Sigmoid colon (tissue), 7 donors: ENCODE data around the gene MANBA. TPM values are rescaled to one million over a fixed set of nuclear protein-coding genes. Genes with fewer than 3 reads are reported as not detected.

ENCODE experiments used
- DNase-seq: peaks from one replicate; pipeline ENCODE4 v3.0.0-alpha.2; 2019
- H3K27ac ChIP-seq, 4 donors: fragments of 200-600 bp; sonication (generic); one replicate each; pipeline ENCODE4 v1.5.1; 2016 to 2019; ENCODE audit warnings: mild to moderate bottlenecking in 1 of 4
- H3K27me3 ChIP-seq, 3 donors: fragments of 200-600 bp; sonication (generic); one replicate each; pipeline ENCODE4 v1.5.1; 2019; ENCODE audit warnings: mild to moderate bottlenecking in 1 of 3
- H3K36me3 ChIP-seq, 4 donors: fragments of 200-600 bp; sonication (generic); one replicate each; pipeline ENCODE4 v1.5.1; 2016 to 2019
- H3K4me1 ChIP-seq, 4 donors: fragments of 200-600 bp; sonication (generic); one replicate each; pipeline ENCODE4 v1.5.1; 2017 to 2019
- H3K4me3 ChIP-seq, 4 donors: fragments of 200-600 bp; sonication (generic); one replicate each; pipeline ENCODE4 v1.5.1; 2017 to 2019; ENCODE audit warnings: mild to moderate bottlenecking in 2 of 4, moderate library complexity in 1 of 4
- H3K9me3 ChIP-seq, 4 donors: fragments of 200-600 bp in 3 of 4; sonication (generic) in 3 of 4; one replicate each; pipeline versions ENCODE4 v1.5.1 to v1.6.1; 2013 to 2019
- EP300 ChIP-seq, 4 donors: sonication (generic); formaldehyde crosslinking; IDR thresholded peaks; one replicate each; pipeline ENCODE4 v1.6.1; 2017; ENCODE audit warnings: antibody characterized with exemption in 4 of 4
- POLR2A ChIP-seq, 2 donors: fragments of 450-650 bp; IDR thresholded peaks; one replicate each; pipeline ENCODE4 v1.6.1; 2016; ENCODE audit warnings: antibody characterized with exemption in 2 of 2, mild to moderate bottlenecking in 2 of 2, moderate library complexity in 2 of 2
- POLR2AphosphoS5 ChIP-seq, 4 donors: sonication (generic); formaldehyde crosslinking; IDR thresholded peaks; one replicate each; pipeline ENCODE4 v1.6.1; 2017; ENCODE audit warnings: antibody characterized with exemption in 4 of 4
- WGBS, 2 donors: extraction: QIAGEN DNeasy Blood & Tissue Kit; methylation state at CpG; one replicate each; pipeline ENCODE4 v1.1.7; 2013; 5-methylcytosine and 5-hydroxymethylcytosine counted together
- intact Hi-C: fragments of 100-400 bp; cut with DNase I; formaldehyde crosslinking; loops from one replicate; pipeline ENCODE4 v1.15.1; 2023
- polyA plus RNA-seq, 3 donors: library from polyadenylated mRNA; stranded (reverse); fragments of 200-250 nt; gene quantifications; one replicate each; pipeline ENCODE4 v1.2.3, GENCODE V29; 2013
- total RNA-seq, 4 donors: library from RNA; depleted of rRNA; stranded (reverse); fragments of >200 nt; gene quantifications; one replicate each; pipeline ENCODE4 v1.1.0, GENCODE V29; 2016
- TF ChIP-seq, protein P1 (sequence below), 4 experiments: fragments of 450-650 bp in 3 of 4; fragments of 200-600 bp in 1 of 4; IDR thresholded peaks; one replicate each; pipeline ENCODE4 v1.5.1; 2016 to 2019; ENCODE audit warnings: antibody characterized with exemption in 4 of 4, mild to moderate bottlenecking in 3 of 4, moderate library complexity in 2 of 4
- donor health status: healthy with polysubstance abuse.
- donor health status: Bipolar disorder and iron deficiency.
- donor health status: healthy.

Gene MANBA
- total and polyA plus RNA-seq, 7 donors, result 8.4 to 47.4 (median 25.3) TPM

DNA sequence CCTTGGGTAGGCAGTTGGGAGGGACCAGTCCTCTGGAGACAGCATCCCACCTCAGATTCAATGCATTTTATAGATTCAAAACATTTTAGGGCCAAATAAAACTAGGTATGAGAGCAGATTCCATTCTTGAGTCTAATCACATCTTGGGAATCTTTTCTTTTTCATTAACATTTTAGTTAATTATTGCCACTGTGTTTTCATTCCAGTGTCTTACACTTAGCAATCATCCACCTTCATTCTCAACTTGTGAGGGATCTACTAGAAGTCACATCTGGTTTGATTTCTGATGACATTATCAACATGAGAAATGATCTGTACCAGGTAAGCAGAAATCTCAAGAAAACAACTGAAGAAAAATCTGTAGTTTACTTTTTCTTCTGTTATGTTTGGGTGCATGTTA is 160.1 kb downstream of the MANBA start:
- intact Hi-C loops, result no loop called here

DNA sequence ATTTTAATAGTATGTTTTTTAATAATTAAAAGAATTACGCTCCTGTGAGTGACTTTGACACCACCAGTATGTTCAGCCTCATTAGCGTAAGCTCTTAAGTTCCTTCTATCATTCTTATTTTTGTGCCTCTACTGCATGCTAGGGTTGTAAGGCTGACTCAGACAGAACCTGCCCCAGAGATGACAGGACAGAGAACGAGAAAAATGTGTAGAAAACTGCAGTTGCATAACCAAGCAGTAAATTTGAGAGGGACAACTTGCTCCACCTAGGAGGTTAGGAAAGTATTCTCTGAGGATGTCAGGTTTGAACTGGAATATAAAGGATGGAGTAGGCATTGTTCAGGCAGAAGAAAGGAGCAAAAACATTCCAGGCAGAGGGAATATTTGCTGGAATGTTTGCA is 160.9 kb downstream of the MANBA start:
- no peak for DNase-seq
- WGBS, 2 donors, result 93 to 94% methylated on average over 3 of the region's 3 CpGs
- Histone ChIP-seq H3K4me3 (no peak overlapping the region), H3K4me1 (peaks cover 0 to 16% (median 7%) of the 10 kb centered on the region in 4 donors), H3K36me3 (peaks cover 0 to 99% (median 28%) of the 10 kb centered on the region in 4 donors), H3K27me3 (no peaks in the 10 kb centered on the region), H3K27ac (no peak overlapping the region), H3K9me3 (no peaks in the 10 kb centered on the region)
- TF ChIP-seq POLR2AphosphoS5 (IDR thresholded peaks at IDR 0.05) (no peak), POLR2A (IDR thresholded peaks at IDR 0.05) (no peak), EP300 (IDR thresholded peaks at IDR 0.05) (no peak)
- TF ChIP-seq, protein P1, sequence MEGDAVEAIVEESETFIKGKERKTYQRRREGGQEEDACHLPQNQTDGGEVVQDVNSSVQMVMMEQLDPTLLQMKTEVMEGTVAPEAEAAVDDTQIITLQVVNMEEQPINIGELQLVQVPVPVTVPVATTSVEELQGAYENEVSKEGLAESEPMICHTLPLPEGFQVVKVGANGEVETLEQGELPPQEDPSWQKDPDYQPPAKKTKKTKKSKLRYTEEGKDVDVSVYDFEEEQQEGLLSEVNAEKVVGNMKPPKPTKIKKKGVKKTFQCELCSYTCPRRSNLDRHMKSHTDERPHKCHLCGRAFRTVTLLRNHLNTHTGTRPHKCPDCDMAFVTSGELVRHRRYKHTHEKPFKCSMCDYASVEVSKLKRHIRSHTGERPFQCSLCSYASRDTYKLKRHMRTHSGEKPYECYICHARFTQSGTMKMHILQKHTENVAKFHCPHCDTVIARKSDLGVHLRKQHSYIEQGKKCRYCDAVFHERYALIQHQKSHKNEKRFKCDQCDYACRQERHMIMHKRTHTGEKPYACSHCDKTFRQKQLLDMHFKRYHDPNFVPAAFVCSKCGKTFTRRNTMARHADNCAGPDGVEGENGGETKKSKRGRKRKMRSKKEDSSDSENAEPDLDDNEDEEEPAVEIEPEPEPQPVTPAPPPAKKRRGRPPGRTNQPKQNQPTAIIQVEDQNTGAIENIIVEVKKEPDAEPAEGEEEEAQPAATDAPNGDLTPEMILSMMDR (IDR thresholded peaks at IDR 0.05), result no peak
- intact Hi-C loops, result loop anchor here (10.0 kb wide), 1 partner anchor 165 kb away; no protein-coding TSS in a partner anchor

More for the DNA sequence above, 160.1 kb downstream of the MANBA start:
- no peak for DNase-seq
- H3K4me3 ChIP-seq, result no peak overlapping the region
- peaks cover 0 to 16% (median 7%) of the 10 kb centered on the region in 4 donors for H3K4me1 ChIP-seq
- no peak overlapping the region for H3K27ac ChIP-seq
- no peaks in the 10 kb centered on the region for H3K27me3 ChIP-seq
- TF ChIP-seq POLR2AphosphoS5 (IDR thresholded peaks at IDR 0.05) (no peak), EP300 (IDR thresholded peaks at IDR 0.05) (no peak), POLR2A (IDR thresholded peaks at IDR 0.05) (no peak)
- TF ChIP-seq, protein P1 (IDR thresholded peaks at IDR 0.05), result no peak
- peaks cover 0 to 91% (median 24%) of the 10 kb centered on the region in 4 donors for H3K36me3 ChIP-seq
- no peaks in the 10 kb centered on the region for H3K9me3 ChIP-seq

GRCh38 chr4:102599455-102599854 is 161.3 kb downstream of the MANBA start:
- Histone ChIP-seq H3K9me3 (no peaks in the 10 kb centered on the region), H3K4me1 (peaks cover 0 to 16% (median 7%) of the 10 kb centered on the region in 4 donors), H3K27me3 (no peaks in the 10 kb centered on the region), H3K27ac (no peak overlapping the region), H3K36me3 (peaks cover 0 to 99% (median 26%) of the 10 kb centered on the region in 4 donors), H3K4me3 (no peak overlapping the region)
- intact Hi-C loops, result loop anchor here (10.0 kb wide), 1 partner anchor 165 kb away; no protein-coding TSS in a partner anchor
- TF ChIP-seq POLR2AphosphoS5 (IDR thresholded peaks at IDR 0.05), result no peak
- TF ChIP-seq EP300 (IDR thresholded peaks at IDR 0.05), result no peak
- TF ChIP-seq, protein P1 (IDR thresholded peaks at IDR 0.05), result no peak
- no peak for TF ChIP-seq POLR2A (IDR thresholded peaks at IDR 0.05)
- WGBS, 2 donors, result 89 to 91% methylated on average over 4 of the region's 4 CpGs
- DNase-seq, result no peak

- Histone ChIP-seq H3K9me3 (no peaks in the 10 kb centered on the region), H3K4me3 (no peak overlapping the region), H3K4me1 (peaks cover 0 to 16% (median 7%) of the 10 kb centered on the region in 4 donors), H3K27ac (peak overlapping the region in 1 of 4 donors; percentile 10), H3K36me3 (peaks cover 0 to 99% (median 24%) of the 10 kb centered on the region in 4 donors), H3K27me3 (no peaks in the 10 kb centered on the region)
- no peak for TF ChIP-seq EP300 (IDR thresholded peaks at IDR 0.05)
- TF ChIP-seq, protein P1 (IDR thresholded peaks at IDR 0.05), result no peak
- TF ChIP-seq POLR2A (IDR thresholded peaks at IDR 0.05), result no peak
- TF ChIP-seq POLR2AphosphoS5 (IDR thresholded peaks at IDR 0.05), result no peak
- intact Hi-C loops, result loop anchor here (10.0 kb wide), 1 partner anchor 164 kb away; no protein-coding TSS in a partner anchor
- 78 to 89% methylated on average over 6 of the region's 6 CpGs for WGBS, 2 donors
- no peak for DNase-seq
Observed at GRCh38 chr4:102598762-102599374, 161.9 kb downstream of the MANBA start.
